Left lobe of liver (tissue), 2 donors: ENCODE measurements around the gene ZSWIM4. TPM values are rescaled to one million over a fixed set of nuclear protein-coding genes. Genes with fewer than 3 reads are reported as not detected.

Experiments
- ATAC-seq: fragments of 200-7000 bp; cut with Tn5 transposase; one replicate; pipeline ENCODE4 v1.9.1; 2020; ENCODE audit warnings: mild to moderate bottlenecking, moderate library complexity
- DNase-seq: peaks from one replicate; pipeline ENCODE4 v3.0.0-alpha.2; 2020; ENCODE audit warnings: low spot score
- total RNA-seq: library from RNA; stranded (reverse); gene quantifications from one replicate; pipeline ENCODE4 v1.2.1, GENCODE V29; 2021
- donor health status: DM: no; HTN: no; CAD: no; lungs with moderate emphysema.
- donor health status: DM: no; HTN: yes; CAD: no.

Gene ZSWIM4
- total RNA-seq, 1 donor from 2014 or later, result 1.5 TPM

DNA sequence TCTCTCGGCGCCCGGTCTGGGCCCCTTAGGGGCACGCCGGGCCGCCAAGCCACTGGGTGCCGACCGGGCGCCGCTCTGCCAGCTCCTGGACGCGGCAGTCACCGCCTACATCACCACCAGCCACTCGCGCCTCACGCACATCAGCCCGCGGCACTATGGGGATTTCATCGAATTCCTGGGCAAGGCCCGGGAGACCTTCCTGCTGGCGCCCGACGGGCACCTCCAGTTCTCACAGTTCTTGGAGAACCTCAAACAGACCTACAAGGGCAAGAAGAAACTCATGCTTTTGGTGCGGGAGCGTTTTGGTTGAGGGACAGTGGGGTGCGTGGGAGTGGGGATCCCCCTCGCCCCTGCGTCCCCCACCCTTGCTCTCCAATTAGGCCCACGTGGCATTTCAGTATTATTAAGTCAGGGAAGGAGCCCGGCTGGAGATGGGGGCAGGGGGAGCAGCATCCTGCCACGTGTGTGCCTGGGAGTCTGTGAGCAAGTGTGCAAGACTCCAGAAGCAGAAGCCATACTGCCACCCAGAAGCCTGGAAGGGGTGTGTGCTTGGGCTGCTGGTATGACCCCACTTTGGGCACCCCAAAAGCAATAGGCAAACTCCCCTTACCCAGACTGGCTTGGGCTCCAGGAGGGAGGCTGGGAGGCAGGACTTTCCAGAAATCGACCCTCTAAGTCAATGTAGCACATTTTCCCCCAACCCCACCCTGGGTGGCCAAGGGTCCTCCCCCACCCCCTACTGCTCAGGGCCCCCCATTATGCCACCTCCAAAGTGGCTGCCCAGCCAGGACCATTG lies 35.7 kb downstream of the ZSWIM4 start:
- ATAC-seq, result no peak

DNA sequence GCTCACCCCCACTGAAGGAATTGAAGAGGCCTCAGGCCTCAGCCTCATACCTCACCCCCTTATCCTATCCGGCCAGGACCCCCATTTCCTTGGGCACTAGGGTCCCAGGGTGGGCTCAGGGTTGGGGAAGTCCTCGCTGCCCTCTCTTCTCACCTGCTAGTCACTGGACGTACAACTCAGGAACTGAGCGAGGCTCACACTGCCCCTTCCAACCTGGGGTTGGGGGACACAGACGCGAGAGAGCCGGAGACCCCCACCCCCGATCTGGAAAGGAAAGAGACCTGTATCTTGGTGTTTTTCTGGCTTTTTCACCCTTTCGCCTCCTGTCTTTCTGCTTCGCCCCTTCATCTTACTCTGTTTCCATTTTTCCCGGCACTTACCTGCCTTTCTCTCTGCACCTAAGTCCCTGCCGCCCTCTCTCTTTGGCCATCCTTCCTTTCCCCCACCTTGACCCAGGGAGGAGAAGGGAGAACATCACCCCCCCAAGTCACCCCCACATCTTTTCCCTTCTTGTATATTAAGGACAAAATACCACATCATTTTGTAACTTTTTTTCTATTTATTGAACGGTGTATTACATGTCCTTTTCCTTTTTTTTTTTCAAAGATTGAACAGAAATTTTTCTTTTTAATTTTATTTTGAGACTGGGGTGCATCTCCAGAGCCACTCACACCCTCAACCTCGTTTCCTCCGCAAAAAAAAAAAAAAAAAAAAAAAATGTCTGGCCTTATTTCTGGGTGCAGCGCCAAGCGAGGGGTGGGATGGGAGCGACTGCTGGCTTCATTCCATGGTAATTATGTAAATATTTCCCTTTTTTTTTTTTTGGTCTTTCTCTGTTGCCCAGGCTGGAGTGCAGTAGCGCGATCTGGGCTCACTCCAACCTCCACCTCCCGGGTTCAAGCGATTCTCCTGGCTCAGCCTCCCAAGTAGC lies 36.6 kb downstream of the ZSWIM4 start:
- ATAC-seq (no peak), DNase-seq (no peak)

More for the DNA sequence above, 35.7 kb downstream of the ZSWIM4 start:
- no peak for DNase-seq

DNA sequence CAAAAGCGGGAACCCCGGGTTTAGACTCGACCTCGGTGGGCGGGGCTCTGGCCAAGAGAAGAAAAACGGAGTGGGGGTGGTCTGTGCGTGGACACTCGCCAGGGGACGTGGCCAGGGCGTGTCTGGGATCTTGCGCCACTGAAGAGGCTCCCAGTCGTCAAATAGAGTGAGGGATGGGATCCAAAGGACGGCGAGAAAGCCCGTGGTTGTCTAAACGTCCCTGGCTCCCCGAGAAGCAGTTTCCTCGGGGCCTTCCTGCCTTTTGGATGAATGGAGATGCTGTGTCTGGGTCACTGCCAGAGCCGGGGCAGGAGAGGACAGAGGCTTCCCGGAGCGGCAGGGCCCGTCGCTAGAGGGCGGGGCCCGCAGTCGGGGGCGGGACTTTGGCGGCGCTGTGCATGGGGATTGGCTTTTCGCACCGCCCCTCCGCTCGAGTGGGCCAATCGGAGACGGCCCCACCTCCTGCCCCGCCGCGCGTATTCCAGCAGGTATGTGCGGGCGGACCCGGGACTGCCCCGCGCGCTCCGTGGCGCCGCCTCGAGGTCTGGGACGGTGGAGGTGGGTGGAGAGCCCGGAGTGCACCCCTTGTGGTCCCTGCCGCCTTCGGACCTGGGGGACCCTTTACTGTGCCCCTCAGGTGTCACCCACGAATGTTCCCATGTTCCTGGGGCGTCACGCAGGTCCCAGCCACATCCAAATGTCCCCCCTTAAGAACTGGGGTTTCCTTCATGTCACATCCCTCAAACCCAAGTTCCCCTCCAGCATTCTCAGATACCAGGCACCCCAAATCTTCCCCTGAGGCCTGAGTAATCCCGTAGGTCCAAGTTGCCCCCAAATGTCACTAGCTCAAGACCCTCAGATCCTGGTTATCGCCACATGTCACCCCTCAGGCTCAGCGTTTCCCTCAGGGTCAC lies 38.3 kb downstream of the ZSWIM4 start:
- peak; percentile 96 for DNase-seq
- ATAC-seq, result peak; percentile 98

- DNase-seq (no peak), ATAC-seq (no peak)
These were observed 39.2 kb downstream of the ZSWIM4 start for GRCh38 chr19:13834244-13835069.

DNA sequence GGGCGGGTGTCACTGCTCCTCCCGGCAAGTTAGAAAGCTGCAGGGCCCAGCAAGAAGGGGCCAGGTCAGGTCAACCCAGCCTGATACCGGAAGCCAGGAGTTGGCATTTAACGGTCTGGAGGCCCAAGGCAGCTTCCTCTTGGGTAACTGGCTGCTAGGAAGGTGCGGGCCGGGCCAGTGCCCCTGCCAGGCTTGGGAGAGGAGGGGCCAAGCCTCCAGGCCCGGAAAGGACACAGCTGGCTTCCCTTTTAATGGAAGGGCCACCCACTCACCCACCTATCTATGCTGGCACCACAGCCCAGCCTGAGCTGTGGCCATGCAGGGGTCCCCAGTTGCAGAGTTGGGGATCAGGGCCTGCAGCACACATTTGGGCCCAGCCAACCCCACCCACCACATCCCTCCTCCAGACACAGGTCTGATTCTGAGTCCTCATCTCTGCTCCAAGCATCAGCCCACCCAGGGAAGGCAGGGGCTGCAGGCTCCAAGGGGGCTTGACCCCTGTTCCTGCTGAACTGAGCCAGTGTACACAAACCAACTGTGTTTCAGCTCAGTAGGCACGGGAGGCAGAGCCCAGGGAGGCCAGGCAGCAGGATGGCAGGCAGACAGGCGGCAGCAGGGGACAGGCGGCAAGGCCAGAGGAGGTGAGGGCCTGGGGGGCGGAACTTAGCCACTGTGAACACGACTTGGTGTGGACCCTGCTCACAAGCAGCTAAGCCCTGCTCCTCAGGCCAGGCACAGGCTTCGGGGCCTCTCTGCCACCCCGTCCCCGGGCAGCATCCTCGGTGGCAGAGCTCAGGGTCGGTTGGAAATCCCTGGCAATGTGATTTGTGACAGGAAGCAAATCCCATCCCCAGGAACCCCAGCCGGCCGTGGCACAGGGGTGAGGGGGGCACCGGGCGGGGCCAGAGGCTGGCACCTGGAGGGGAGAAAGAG lies 40.8 kb downstream of the ZSWIM4 start:
- ATAC-seq (no peak), DNase-seq (no peak)

DNA sequence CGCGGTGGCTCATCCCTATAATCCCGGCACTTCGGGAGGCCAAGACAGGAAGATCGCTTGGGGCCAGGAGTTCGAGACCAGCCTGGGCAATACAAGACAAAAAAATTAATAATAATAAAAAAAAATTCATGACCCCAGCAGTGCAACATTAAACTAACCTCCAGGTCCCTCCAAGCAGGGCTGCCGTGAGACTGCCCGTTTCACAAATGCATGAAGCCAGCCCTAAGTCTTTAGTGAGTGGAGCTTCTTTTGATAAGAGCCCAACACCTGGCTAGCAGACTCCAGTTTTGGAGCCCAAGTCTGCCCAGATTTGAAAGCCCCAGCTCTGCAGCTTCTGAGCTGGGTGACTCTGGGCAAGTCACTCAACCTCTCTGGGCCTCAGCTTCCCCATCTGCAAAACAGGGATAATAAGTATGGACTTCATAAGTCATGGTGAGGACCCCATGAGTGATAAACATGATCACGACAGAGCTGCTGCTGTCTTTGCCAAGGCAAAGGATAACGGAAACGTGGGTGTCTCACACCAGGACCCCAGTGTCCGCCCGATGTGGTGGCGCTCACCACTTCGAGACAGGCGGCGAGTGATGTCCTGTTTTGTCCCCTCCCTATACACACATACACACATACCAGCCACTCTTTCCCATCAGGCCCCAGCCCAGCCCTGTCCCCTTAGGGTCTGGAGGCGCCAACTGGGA lies 43.3 kb downstream of the ZSWIM4 start:
- no peak for ATAC-seq
- DNase-seq, result no peak

DNA sequence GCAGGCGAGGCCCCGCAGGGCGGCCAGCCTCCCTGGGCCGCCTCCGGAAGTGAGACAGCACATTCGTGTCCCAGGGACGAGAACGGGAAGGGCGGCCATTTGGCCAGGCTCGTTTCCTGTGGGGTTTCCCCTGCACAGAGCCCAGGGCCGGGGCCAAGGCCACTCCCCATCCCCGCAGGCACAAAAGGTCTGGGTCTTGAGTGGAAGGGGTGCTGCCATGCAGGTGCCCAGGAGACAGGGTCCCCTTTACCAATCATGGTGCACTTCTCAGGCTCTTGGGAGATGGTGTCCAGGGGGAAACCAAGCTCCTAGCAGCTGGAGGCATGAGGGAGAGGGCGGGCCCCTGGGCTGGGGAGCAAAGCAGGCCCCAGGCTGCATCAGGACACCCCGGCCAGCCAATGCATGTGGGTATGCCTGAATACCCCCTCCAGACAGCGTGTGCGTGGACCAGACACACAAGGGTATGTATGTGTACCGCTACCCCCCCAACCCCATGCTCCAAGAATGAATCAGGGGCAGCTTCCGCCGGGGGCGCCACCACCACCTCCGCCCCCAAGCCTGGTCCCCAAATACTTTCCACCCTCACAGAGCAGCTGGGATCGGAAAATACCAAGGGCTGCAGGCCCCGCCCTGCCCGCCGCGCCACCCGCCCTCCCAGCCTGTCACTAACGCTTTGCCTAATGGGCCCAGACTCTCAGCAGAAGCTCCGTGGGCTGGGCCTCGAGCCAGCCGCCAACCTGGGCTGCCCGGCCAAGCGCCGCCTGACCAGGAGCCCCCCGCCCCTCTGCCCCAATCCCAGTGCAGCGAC lies 44.1 kb downstream of the ZSWIM4 start:
- ATAC-seq (peak; percentile 53), DNase-seq (peak; percentile 82)

GRCh38 chr19:13839938-13840304 lies 44.7 kb downstream of the ZSWIM4 start:
- ATAC-seq (no peak), DNase-seq (no peak)

GRCh38 chr19:13840305-13841085 lies 45.3 kb downstream of the ZSWIM4 start:
- no peak for ATAC-seq
- DNase-seq, result no peak

- ATAC-seq (no peak), DNase-seq (peak; percentile 59)
These were observed 46.1 kb downstream of the ZSWIM4 start for GRCh38 chr19:13841086-13841961.

DNA sequence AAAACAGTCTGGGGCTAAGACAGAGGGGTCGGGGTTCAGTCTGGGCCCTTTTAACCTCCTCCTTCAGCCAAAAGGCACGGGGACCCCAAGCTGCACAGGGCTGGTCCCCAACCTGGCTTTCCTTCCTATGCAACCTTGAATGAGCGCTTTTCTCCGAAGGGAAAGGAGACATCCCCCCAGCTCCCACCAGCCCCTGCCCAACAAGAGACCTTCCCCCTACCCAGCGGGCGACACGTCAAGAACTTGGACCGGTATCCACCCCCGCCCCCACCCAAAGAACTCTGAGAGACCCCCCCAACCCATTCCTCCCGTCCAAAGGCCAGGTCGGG lies 46.7 kb downstream of the ZSWIM4 start:
- DNase-seq (no peak), ATAC-seq (no peak)

DNA sequence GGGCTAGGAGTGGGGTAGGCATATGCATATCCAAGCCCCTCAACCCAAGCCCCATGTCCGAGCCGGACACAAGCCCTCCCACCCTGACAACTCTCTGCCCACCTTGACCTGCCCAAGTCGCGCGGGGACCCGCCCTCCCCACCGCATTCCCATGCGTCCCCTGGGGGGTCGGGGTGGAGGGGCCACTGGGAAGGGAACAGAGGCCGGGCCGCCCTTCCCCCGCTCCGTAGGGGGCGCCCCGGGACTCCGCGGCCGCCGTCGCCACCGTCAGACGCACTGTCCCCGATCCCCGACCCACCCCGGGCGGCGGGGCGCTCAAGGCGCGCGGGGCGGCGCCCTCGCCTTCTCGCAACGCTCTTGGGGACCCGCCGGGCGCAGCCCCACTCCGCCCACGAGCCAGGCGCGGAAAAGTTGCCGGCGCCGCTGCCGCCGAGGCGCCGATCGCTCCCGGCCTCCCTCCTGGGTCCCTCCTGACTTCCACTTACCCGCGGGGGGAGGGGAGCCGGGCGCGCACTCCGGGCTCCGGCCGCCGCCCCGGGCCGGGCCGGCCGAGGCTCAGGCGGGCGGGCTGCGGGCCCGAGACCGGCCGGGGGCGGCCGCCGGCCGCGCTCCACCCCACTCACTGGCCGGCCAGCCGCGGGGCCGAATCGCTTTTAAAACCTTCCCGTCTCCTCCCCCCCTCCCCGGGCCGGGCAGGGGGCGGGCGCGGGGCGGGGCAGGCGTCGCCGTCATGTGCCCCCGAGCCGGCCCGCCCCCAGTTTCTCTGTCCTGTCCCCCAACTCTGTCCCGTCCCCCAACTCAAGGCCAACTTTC lies 47.3 kb downstream of the ZSWIM4 start:
- DNase-seq, result peak; percentile 77
- peak; percentile 74 for ATAC-seq

DNA sequence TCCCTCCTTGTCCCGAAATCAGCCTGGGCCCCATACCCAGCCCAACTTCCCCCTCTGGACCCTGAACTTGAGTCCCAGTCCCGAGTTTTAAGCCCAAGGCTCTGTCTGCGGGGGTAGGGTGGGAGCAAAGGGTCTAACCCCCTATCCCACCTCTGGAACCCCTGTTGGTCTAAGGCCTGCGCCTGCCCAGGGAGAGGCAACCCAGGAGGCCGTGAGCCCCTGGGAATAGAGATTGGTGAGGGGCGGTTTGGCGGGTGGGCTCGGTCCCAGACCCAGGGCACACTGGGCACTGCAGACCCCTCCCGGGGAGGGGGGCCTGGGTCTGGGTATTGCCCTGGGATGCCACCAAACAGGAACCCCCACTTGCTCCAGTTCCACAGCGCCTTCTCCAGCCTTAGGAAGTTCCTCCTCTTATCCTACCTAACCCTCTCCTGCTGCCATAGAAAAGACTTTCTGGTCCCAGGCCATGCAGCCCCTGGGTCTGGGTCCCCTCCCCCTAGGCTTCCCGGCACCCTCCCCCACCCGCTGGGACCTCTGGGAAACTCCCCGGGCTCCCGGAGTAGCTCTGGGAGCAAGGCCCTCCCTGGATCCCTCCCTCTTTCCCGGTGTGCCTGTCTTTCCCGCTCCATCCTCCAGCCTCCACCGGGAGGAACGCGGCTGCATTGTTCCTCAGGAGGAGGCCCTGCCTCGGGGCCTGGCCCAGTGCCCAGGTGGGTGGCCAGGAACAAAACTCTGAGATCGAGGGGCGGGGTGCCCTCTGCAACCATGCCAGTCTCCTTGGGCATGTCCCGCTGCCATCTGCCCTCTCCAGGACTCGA lies 48.1 kb downstream of the ZSWIM4 start:
- ATAC-seq (no peak), DNase-seq (no peak)

DNA sequence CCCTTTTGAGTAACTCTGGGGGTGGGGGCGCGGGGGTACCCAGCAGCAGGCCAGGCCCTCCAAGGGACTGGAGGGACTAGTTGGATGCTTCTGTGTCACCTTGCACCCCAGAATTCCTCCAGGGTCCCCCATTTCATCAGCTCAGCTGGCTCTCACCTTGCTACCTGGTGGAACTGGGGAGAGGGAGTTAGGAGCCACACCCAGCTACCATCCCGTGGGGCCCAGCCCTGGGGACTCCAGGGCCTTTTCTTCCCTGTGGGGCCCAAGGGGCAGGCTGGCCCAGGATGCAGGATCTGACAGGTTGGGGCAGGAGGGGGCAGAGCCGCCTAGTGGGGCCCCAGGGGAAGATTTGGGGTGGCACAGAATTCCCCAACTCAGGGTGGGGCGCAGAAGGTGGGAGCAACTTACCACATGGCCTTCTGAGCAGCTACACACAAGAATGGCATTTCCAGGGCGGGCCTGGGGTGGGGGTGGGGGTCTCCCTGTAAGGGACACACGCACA lies 48.9 kb downstream of the ZSWIM4 start:
- DNase-seq (no peak), ATAC-seq (no peak)
